GM12891 (cell line): ENCODE measurements around the gene SEPSECS.

Experiments used
- DNase-seq: peaks from one replicate; pipeline ENCODE4 v3.0.0; 2011; ENCODE audit warnings: low spot score; ENCODE audit not compliant: insufficient read length
- FAIRE-seq: peaks from 2 replicates; lab custom pipeline; 2011; peaks lifted over from hg19 to GRCh38; lab: Jason Lieb, UNC
- PAX5 ChIP-seq: IDR thresholded peaks from 2 replicates; pipeline ENCODE4 v1.6.1; 2011; ENCODE audit warnings: low read length, moderate library complexity, mild to moderate bottlenecking; ENCODE audit not compliant: insufficient read depth, severe bottlenecking
- POLR2A ChIP-seq: IDR thresholded peaks from 2 replicates; pipeline ENCODE4 v1.6.1; 2011; ENCODE audit warnings: low read depth, low read length, control low read depth
- POLR2AphosphoS5 ChIP-seq: IDR thresholded peaks from 2 replicates; pipeline ENCODE4 v1.6.1; 2011; ENCODE audit warnings: low read depth, low read length, control low read depth
- POU2F2 ChIP-seq: IDR thresholded peaks from 2 replicates; pipeline ENCODE4 v1.6.1; 2011; ENCODE audit warnings: low read depth, mild to moderate bottlenecking, control low read depth, low read length, moderate library complexity
- SPI1 ChIP-seq: IDR thresholded peaks from 2 replicates; pipeline ENCODE4 v1.6.1; 2011; ENCODE audit warnings: low read depth, low read length, control low read depth
- TAF1 ChIP-seq: IDR thresholded peaks from 2 replicates; pipeline ENCODE4 v1.6.1; 2011; ENCODE audit warnings: low read depth, low read length, control low read depth

The SEPSECS gene

DNA sequence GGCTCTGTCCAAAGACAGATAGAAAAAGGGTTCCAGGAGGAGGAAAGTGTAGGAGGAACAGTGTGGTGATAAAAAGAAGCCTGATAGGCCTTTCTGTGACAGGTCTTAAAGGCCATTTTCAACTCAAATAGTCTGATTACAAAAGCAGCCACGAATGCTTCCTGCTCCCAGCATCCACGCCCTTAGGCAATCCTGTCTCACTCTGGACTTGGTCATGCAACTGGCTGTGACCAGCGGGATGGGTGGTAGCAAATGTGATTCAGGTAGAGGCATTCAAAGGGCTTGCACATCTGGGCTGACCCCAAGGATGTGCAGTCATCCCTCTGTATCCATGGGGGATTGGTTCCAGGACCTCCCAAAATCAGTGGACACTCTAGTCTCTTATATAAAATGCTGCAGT lies 14.4 kb upstream of the SEPSECS start:
- FAIRE-seq = no peak
- TF ChIP-seq SPI1 = no peak
- no peak for TF ChIP-seq POU2F2
- no peak for TF ChIP-seq POLR2A
- no peak for TF ChIP-seq TAF1
- no peak for TF ChIP-seq POLR2AphosphoS5
- no peak for TF ChIP-seq PAX5
- no peak for DNase-seq

DNA sequence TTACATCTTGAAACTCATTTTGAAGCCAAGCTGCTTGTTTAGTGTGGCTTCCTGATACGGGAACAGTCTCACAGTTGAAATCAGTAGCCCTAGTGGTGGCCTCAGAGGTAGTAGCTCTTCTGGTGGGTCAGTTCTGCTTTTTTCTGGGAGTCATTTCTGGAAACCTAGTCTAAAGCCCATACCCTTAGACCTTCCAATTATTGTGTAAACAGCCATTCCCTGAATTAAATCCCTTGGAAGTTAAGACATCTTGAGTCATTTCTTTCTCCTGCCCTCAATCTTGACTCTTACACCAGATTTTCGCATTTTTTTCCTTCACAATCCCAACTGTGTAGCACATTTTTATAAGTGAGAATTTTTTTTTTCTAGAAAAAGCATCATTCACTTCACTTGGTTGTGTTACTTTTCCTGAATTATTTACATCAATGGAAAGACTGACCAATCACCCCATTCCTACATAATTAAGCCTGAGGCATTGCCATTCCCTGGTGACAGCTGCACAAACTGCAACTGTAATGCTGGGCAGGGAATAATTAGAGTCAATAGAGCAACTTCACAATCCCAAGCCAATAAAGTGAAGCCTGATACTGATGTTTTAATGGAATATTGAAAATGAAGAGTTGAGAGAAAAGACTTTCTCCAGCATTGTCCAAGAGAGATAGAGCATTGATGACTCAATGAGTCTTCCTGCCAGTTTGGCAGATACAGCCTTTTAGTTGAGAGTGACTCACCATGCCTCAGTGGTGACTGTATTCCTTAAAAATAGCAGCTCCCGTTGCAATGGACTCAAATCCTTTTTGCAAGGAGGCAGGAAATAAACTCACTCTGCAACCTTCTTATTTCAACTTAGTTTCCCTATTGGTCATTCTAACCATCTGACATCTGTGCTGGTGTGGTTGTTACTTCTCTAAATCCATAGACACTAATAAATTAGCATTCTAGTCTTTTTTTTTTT lies 13.0 kb upstream of the SEPSECS start:
- DNase-seq = no peak
- TF ChIP-seq POU2F2 (no peak), TAF1 (no peak), POLR2A (no peak), SPI1 (peak; percentile 93)
- FAIRE-seq = peak; percentile 64

DNA sequence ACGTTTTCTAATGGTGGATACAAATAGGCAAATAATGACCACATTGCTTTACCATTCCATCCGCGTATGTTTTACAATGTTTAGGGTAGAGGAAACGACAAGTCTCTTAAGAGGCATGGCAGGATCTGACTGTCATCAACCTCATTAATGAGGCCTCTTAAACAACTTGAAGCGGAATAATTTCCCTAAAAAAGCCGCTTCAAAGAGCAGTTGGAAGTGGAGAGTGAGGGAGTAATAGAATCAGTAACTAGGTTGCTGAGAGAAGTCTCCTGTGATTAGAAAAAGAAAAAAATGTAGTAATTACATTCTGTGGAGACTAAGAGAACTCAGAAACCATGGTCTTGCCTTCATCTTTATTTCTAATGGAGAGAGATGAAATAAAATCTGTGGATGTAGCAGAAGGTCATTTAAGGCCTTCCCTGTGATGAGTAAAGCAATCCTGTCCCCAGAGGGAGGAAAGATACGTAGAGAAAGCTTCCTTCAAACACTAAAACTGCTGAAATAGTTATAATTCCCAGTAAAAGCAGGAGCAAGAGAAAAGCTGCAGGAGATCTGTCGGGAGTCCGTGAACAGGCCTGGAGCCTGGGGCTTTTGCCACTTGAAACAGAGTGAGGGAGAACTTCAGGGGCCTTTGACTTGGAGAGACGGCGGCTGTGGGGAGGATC lies 11.1 kb upstream of the SEPSECS start:
- TF ChIP-seq SPI1 = no peak
- TF ChIP-seq POU2F2 = no peak
- TF ChIP-seq POLR2A = no peak
- TF ChIP-seq PAX5 = no peak
- no peak for TF ChIP-seq TAF1
- no peak for TF ChIP-seq POLR2AphosphoS5
- FAIRE-seq (no peak), DNase-seq (no peak)

DNA sequence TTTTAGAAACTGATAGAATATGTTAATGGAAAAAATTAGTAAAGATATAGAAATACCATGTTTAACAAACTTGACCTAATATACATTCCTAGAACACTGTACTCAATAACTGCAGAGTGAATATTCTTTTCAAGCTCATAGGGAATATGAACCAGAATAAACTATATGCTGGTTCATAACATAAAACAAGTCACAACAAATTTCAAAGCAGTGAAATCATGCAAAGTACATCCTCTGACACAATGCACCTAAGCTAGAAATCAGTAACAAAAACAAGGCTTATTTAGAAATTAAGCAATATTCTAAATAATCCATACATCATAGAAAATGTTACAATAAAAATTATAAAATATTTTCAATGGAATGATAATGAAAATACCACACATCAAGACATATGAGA lies 9.2 kb upstream of the SEPSECS start:
- FAIRE-seq = no peak
- TF ChIP-seq TAF1 (no peak), POU2F2 (no peak), POLR2AphosphoS5 (no peak), PAX5 (no peak), SPI1 (no peak)
- no peak for DNase-seq

DNA sequence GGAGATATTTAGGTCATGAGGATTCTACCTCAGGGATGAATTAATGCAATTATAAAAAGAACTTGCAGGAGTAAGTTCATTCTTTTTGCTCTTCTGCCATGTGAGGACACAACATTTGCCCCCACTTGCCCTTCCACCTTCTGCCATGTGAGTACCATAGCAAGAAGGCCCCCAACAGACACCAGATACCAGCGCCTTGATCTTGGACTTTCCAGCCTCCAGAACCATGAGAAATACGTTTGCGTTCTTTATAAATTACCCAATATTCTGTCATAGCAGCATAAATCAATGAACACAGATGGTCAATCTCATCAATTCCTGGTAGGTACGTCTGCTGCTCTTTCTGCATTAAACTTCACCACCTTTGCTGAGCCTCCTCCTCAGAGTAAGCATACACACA lies 5.7 kb upstream of the SEPSECS start:
- TF ChIP-seq PAX5 = no peak
- TF ChIP-seq SPI1 = no peak
- no peak for TF ChIP-seq TAF1
- no peak for TF ChIP-seq POU2F2
- TF ChIP-seq POLR2AphosphoS5 = no peak
- no peak for TF ChIP-seq POLR2A
- no peak for FAIRE-seq
- DNase-seq = no peak

DNA sequence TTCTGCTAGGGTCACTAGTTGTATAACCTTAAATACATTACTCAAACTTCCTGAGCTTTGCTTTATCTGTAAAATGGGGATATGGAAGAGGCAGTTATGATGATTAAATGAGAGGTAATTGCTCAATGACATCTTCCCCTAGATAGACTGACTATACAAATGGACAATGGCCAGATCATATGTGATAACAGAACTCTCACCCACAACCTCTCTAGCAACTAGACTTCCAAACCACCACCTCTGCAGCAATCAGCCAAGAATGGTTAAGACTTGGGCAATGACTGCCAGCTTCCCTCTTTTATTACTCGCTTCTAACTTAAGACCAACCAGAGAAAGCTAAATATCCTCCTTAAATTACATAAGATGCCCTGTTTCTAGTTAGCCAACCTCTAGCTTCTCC lies 2.9 kb upstream of the SEPSECS start:
- TF ChIP-seq POLR2AphosphoS5 = no peak
- TF ChIP-seq SPI1 = no peak
- no peak for TF ChIP-seq TAF1
- no peak for TF ChIP-seq PAX5
- TF ChIP-seq POLR2A = no peak
- no peak for TF ChIP-seq POU2F2
- FAIRE-seq = no peak
- no peak for DNase-seq

DNA sequence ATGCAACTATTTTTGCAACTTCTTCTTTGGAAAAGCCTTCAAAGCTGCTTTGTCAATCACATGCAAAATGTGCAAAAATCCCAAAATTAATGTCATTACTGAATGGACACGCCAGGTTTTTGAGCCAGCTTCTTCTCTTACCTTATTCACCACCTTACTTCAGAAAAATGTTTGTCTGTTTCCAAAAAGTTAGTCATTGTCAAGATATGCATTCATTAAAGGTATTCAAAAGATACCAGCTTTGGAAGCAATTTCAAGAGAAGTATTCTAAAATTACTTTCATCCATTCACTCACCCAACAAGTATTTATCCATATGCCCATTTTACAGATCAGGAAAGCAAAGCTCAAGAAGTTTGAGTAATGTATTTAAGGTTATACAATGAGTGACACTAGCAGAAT lies 2.3 kb upstream of the SEPSECS start:
- DNase-seq (no peak), FAIRE-seq (no peak)
- TF ChIP-seq PAX5 (no peak), SPI1 (no peak), TAF1 (no peak), POLR2A (no peak), POU2F2 (no peak)

DNA sequence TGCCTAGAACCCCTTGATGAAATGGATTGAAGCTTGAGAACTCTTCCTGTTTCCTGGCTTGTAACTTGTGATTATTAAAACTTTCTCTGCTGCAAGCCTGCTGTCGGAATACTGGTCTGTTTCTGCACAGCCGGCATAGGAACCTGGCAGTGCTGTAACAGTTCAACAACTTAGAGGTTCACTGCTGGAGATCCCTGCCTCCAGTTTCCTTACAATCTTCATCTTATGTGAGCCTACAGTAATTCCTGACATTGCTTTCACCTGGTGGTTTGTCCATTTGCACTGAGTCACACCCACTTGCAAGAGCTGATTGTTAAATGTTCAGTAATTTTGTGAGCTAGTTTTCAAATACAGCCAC lies 1.3 kb upstream of the SEPSECS start:
- DNase-seq (no peak), FAIRE-seq (no peak)
- no peak for TF ChIP-seq SPI1
- TF ChIP-seq POLR2A = no peak
- TF ChIP-seq TAF1 = no peak
- no peak for TF ChIP-seq POU2F2
- no peak for TF ChIP-seq PAX5
- no peak for TF ChIP-seq POLR2AphosphoS5

DNA sequence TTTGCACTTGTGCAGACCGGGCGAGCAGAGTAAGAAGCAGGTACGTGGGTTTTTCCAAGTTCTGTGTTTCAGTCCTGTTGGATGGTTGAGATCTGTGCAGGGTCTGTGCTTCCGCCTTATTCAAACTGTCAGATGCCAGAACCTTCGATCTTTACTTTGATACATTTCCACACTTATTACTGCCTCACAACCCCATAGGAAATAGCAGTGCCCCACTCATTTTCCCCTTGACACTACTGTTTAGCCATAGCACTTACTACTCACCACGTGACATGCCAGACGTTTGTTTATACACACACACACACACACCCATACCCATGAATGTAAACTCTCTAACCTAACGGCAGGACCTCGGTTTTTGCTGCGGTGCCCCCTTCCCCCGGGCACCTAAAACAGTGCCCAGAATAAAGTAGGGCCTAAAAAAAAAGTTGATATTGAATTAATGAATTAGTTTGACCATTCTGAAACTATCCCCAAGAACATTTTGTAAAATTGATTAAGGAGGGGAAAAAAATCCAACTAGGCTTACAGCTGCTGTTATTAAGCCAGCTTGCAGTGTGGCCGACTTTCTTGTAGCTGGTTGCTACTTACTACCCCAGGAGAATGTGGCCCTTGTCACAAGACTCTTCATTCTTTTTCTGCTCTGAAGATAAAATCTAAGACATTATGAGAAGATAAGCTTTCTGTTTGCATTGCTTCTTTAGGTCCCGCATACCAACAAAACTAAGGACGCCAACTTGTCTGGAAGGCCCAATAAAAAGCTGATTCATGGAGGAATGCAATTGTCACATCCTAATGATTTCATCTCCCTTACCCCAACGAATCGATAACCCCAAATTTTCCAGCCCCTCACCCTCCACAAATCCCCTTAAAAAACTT lies 704 bp upstream of the SEPSECS start:
- no peak for FAIRE-seq
- no peak for DNase-seq
- TF ChIP-seq POU2F2 (no peak), TAF1 (no peak), POLR2A (peak; percentile 7; the same call in 1 of the 2 replicates)
